Thyroid gland (tissue), 4 donors: ENCODE results near the gene C2orf69. TPM values are rescaled to one million over a fixed set of nuclear protein-coding genes. Genes with fewer than 3 reads are reported as not detected.

ENCODE experiments used
- DNase-seq, 2 donors: peaks; one replicate each; pipeline ENCODE4 v3.0.0-alpha.2; 2019
- H3K27ac ChIP-seq, 3 donors: fragments of 200-600 bp; sonication (generic); 1 replicate in 2 of 3; 2 replicates in 1 of 3; pipeline ENCODE4 v1.5.1; 2016 to 2019; ENCODE audit warnings: mild to moderate bottlenecking in 1 of 3, moderate library complexity in 1 of 3
- H3K27me3 ChIP-seq: fragments of 200-600 bp; sonication (generic); one replicate; pipeline ENCODE4 v1.5.1; 2019
- H3K36me3 ChIP-seq, 2 donors: fragments of 200-600 bp; sonication (generic); one replicate each; pipeline ENCODE4 v1.5.1; 2016 to 2019
- H3K4me1 ChIP-seq, 2 donors: fragments of 200-600 bp; sonication (generic); one replicate each; pipeline ENCODE4 v1.5.1; 2017 to 2019
- H3K4me3 ChIP-seq, 3 donors: fragments of 200-600 bp; sonication (generic); replicated peaks in 1 of 3; 1 replicate in 2 of 3; 2 replicates in 1 of 3; pipeline ENCODE4 v1.5.1; 2016; ENCODE audit warnings: mild to moderate bottlenecking in 1 of 3
- H3K9me3 ChIP-seq: fragments of 200-600 bp; sonication (generic); one replicate; pipeline ENCODE4 v1.5.1; 2017
- POLR2A ChIP-seq, 2 donors: fragments of 450-650 bp; IDR thresholded peaks; one replicate each; pipeline ENCODE4 v1.6.1; 2017; ENCODE audit warnings: antibody characterized with exemption in 2 of 2, mild to moderate bottlenecking in 2 of 2, moderate library complexity in 1 of 2
- WGBS, 2 donors: methylation state at CpG; one replicate each; pipeline ENCODE4 v1.1.5; 2017; 5-methylcytosine and 5-hydroxymethylcytosine counted together
- intact Hi-C: fragments of 100-400 bp; cut with DNase I; formaldehyde crosslinking; loops from one replicate; pipeline ENCODE4 v1.15.1; 2023
- total RNA-seq, 4 donors: library from RNA; depleted of rRNA; stranded (reverse); fragments of >200 nt; gene quantifications; one replicate each; pipeline ENCODE4 v1.2.3, GENCODE V29; 2016
- TF ChIP-seq, protein P1 (sequence below), 6 experiments: fragments of 200-600 bp in 3 of 6; fragments of 450-650 bp in 3 of 6; sonication (generic) in 3 of 6; IDR thresholded peaks; one replicate each; pipeline ENCODE4 v1.5.1; 2016 to 2019; ENCODE audit warnings: antibody characterized with exemption in 6 of 6, mild to moderate bottlenecking in 2 of 6, inconsistent platforms in 1 of 6, moderate library complexity in 1 of 6

C2orf69 gene
- total RNA-seq, result 10 to 100 TPM; 11.3 to 12.8 (median 12.3) TPM

DNA sequence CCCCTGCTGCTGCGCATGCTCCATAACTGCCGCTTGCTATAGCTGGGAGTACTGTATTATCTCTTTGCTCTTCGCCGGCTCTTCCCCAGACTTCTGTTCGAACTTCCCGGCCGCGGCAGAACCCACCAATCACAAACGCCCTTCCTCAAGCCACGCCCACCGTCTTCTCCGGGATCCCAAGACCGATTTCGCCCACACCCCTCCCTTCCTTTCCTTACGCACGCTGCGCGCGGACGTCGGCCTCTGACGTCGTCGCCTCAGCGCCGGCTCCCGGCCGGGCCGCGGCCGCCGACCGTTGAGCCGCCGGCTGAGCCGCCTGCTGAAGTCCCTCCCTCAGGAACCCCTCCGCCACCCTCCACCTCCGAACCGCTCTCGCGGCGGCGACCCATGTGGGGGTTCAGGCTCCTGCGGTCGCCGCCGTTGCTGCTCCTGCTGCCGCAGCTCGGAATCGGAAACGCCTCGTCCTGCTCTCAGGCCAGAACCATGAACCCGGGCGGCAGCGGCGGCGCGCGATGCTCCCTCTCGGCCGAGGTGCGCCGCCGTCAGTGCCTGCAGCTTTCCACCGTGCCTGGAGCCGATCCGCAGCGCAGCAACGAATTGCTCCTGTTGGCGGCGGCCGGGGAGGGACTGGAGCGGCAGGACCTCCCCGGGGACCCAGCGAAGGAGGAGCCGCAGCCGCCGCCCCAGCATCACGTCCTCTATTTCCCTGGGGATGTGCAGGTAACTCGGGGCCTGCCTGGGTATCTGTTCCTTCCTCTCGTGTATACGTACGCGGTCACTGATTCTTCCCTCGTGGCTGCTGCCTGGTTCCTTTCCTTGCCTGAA is at the start of gene C2orf69:
C2orf69 (plus strand) TSS at position 242 of the 825 bp plus-strand sequence; CDS start at position 388, 146 bp downstream.
- TF ChIP-seq POLR2A (IDR thresholded peaks at IDR 0.05), result peak; percentile 38 to 92
- TF ChIP-seq, protein P1, sequence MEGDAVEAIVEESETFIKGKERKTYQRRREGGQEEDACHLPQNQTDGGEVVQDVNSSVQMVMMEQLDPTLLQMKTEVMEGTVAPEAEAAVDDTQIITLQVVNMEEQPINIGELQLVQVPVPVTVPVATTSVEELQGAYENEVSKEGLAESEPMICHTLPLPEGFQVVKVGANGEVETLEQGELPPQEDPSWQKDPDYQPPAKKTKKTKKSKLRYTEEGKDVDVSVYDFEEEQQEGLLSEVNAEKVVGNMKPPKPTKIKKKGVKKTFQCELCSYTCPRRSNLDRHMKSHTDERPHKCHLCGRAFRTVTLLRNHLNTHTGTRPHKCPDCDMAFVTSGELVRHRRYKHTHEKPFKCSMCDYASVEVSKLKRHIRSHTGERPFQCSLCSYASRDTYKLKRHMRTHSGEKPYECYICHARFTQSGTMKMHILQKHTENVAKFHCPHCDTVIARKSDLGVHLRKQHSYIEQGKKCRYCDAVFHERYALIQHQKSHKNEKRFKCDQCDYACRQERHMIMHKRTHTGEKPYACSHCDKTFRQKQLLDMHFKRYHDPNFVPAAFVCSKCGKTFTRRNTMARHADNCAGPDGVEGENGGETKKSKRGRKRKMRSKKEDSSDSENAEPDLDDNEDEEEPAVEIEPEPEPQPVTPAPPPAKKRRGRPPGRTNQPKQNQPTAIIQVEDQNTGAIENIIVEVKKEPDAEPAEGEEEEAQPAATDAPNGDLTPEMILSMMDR (IDR thresholded peaks at IDR 0.05), result peak in 1 of 6 experiments; percentile 23
- Histone ChIP-seq H3K27me3 (no peaks in the 10 kb centered on the region), H3K9me3 (no peaks in the 10 kb centered on the region), H3K27ac (peak within 1 kb of the TSS; percentile 84 to 99 (median 99)), H3K4me3 (peak within 1 kb of the TSS; percentile 63 to 89 (median 87)), H3K4me1 (peaks cover 14 to 15% of the 10 kb centered on the region in 2 donors), H3K36me3 (no peaks in the 10 kb centered on the region)
- peak; percentile 96 to 97 for DNase-seq
- intact Hi-C loops, result no loop called here
- WGBS, 2 donors, result 0 to 1% methylated on average over 53 to 55 of the region's 85 CpGs

GRCh38 chr2:199862788-199863187 is 48.3 kb upstream of the C2orf69 start:
- TF ChIP-seq, protein P1 (IDR thresholded peaks at IDR 0.05), result no peak
- no peak for TF ChIP-seq POLR2A (IDR thresholded peaks at IDR 0.05)
- Histone ChIP-seq H3K36me3 (no peaks in the 10 kb centered on the region), H3K27me3 (no peaks in the 10 kb centered on the region), H3K4me1 (no peaks in the 10 kb centered on the region), H3K4me3 (no peak overlapping the region), H3K27ac (no peak overlapping the region), H3K9me3 (no peaks in the 10 kb centered on the region)
- DNase-seq, result no peak
- intact Hi-C loops, result no loop called here
- WGBS, 2 donors, result 80 to 85% methylated on average over 3 of the region's 3 CpGs

DNA sequence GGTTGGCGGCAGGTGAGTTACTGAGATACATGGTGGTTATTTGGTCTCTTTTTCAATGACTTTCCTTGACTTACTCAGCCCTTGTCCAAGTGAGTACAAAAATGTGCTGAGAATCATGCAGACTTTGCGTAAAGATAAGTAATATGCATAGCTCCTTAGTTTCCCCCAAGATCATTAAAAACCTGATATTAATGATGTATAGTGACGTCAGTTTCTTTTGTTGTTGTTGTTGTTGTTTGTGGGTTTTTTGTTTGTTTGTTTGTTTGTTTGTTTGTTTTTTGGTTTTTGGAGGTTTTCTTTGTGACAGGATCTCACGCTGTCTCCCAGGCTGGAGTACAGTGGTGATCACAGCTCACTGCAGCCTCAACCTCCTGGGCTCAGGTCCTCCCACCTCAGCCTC is 45.2 kb upstream of the C2orf69 start:
- no peaks in the 10 kb centered on the region for H3K9me3 ChIP-seq
- 91 to 97% methylated on average over 4 of the region's 4 CpGs for WGBS, 2 donors
- intact Hi-C loops, result no loop called here

GRCh38 chr2:199868431-199869226 is 42.5 kb upstream of the C2orf69 start:
- no peaks in the 10 kb centered on the region for H3K4me1 ChIP-seq
- H3K4me3 ChIP-seq, result no peak overlapping the region
- 70 to 73% methylated on average over 5 of the region's 5 CpGs for WGBS, 2 donors
- no peak overlapping the region for H3K27ac ChIP-seq
- DNase-seq, result no peak
- H3K9me3 ChIP-seq, result no peaks in the 10 kb centered on the region
- TF ChIP-seq, protein P1 (IDR thresholded peaks at IDR 0.05), result no peak
- no peak for TF ChIP-seq POLR2A (IDR thresholded peaks at IDR 0.05)
- intact Hi-C loops, result no loop called here
- no peaks in the 10 kb centered on the region for H3K36me3 ChIP-seq
- no peaks in the 10 kb centered on the region for H3K27me3 ChIP-seq

More for the DNA sequence above, 45.2 kb upstream of the C2orf69 start:
- H3K4me3 ChIP-seq, result no peak overlapping the region
- H3K4me1 ChIP-seq, result no peaks in the 10 kb centered on the region
- H3K36me3 ChIP-seq, result no peaks in the 10 kb centered on the region
- no peaks in the 10 kb centered on the region for H3K27me3 ChIP-seq
- DNase-seq, result no peak
- TF ChIP-seq POLR2A (IDR thresholded peaks at IDR 0.05), result no peak
- TF ChIP-seq, protein P1 (IDR thresholded peaks at IDR 0.05), result no peak
- H3K27ac ChIP-seq, result no peak overlapping the region

DNA sequence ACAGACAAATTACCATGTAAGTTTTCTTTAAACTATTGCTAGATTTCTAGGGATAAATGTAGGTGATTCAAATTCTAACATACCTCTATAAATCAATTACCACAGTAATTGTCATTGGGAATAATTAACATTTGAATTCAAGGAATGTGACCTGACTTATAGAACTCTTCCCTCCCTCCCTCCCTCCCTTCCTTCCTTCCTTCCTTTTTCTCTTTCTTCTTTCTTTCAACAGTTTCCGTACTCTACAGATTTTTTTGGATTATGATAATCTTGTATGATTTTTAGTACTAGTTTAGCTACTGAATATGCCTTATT is 41.9 kb upstream of the C2orf69 start:
- no peak overlapping the region for H3K27ac ChIP-seq
- H3K4me3 ChIP-seq, result no peak overlapping the region
- no peaks in the 10 kb centered on the region for H3K36me3 ChIP-seq
- no peaks in the 10 kb centered on the region for H3K9me3 ChIP-seq
- no peak for DNase-seq
- WGBS, 2 donors, result 89 to 93% methylated on average over 1 of the region's 1 CpG
- intact Hi-C loops, result no loop called here
- no peak for TF ChIP-seq POLR2A (IDR thresholded peaks at IDR 0.05)
- TF ChIP-seq, protein P1 (IDR thresholded peaks at IDR 0.05), result no peak
- H3K4me1 ChIP-seq, result no peaks in the 10 kb centered on the region
- no peaks in the 10 kb centered on the region for H3K27me3 ChIP-seq
